Measurements from ENCODE around the gene PIP4K2A.
"Not testable (repeated sequence)": the region's sequence is repeated elsewhere in the genome, so short reads cannot be mapped to it uniquely, and the experiment has no call there.

The PIP4K2A gene

GRCh38 chr10:22503315-22504088 lies 210.9 kb downstream of the PIP4K2A start:
- DNase-seq = no peak

- no peak for DNase-seq
These were observed 212.5 kb downstream of the PIP4K2A start for GRCh38 chr10:22501863-22502262.

GRCh38 chr10:22501413-22501812 lies 213.0 kb downstream of the PIP4K2A start:
- no peak for DNase-seq

GRCh38 chr10:22500656-22501340 lies 213.6 kb downstream of the PIP4K2A start:
- DNase-seq = no peak

- not testable (repeated sequence) for DNase-seq
These were observed 214.4 kb downstream of the PIP4K2A start for GRCh38 chr10:22499973-22500372.

- no peak for DNase-seq
These were observed 219.0 kb downstream of the PIP4K2A start for GRCh38 chr10:22495396-22495795.

- no peak for DNase-seq
These were observed 220.4 kb downstream of the PIP4K2A start for GRCh38 chr10:22494007-22494406.

GRCh38 chr10:22491931-22492615 lies 222.3 kb downstream of the PIP4K2A start:
- no peak for DNase-seq

- DNase-seq = no peak
These were observed 222.9 kb downstream of the PIP4K2A start for GRCh38 chr10:22491480-22491879.

- no peak for DNase-seq
These were observed 224.4 kb downstream of the PIP4K2A start for GRCh38 chr10:22489975-22490374.

GRCh38 chr10:22489467-22489866 lies 224.9 kb downstream of the PIP4K2A start:
- no peak for DNase-seq

- no peak for DNase-seq
These were observed 227.9 kb downstream of the PIP4K2A start for GRCh38 chr10:22486431-22486830.

Measured in NCI-H774 (cell line).